ENCODE results near the gene HBG2.

DNA sequence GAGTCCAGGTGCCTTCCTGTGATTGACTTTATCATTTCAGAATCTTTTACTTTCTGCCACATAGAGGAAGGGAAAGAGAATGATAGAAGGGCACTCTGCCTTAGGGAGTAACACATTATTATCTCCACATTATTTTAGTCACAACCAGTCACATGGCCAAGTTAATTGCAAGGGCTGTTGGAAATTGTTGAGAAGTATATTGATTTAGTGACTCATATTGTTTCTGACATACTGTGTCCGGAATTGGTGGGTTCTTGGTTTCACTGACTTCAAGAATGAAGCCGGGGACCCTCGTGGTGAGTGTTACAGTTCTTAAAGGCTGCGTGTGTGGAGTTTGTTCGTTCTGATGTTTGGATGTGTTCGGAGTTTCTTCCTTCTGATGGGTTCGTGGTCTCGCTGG lies 38.4 kb upstream of the HBG2 start:
- TF ChIP-seq, protein P1, sequence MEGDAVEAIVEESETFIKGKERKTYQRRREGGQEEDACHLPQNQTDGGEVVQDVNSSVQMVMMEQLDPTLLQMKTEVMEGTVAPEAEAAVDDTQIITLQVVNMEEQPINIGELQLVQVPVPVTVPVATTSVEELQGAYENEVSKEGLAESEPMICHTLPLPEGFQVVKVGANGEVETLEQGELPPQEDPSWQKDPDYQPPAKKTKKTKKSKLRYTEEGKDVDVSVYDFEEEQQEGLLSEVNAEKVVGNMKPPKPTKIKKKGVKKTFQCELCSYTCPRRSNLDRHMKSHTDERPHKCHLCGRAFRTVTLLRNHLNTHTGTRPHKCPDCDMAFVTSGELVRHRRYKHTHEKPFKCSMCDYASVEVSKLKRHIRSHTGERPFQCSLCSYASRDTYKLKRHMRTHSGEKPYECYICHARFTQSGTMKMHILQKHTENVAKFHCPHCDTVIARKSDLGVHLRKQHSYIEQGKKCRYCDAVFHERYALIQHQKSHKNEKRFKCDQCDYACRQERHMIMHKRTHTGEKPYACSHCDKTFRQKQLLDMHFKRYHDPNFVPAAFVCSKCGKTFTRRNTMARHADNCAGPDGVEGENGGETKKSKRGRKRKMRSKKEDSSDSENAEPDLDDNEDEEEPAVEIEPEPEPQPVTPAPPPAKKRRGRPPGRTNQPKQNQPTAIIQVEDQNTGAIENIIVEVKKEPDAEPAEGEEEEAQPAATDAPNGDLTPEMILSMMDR (conservative IDR thresholded peaks at IDR 0.05; ENCODE audit: low read depth in 2 of 2), result no peak
- TF ChIP-seq POLR2AphosphoS5 (IDR thresholded peaks at IDR 0.05; ENCODE audit: low read depth), result no peak
- no peak for TF ChIP-seq EZH2 (IDR thresholded peaks at IDR 0.05; ENCODE audit: low read depth, unreplicated experiment)
- TF ChIP-seq, protein P2, sequence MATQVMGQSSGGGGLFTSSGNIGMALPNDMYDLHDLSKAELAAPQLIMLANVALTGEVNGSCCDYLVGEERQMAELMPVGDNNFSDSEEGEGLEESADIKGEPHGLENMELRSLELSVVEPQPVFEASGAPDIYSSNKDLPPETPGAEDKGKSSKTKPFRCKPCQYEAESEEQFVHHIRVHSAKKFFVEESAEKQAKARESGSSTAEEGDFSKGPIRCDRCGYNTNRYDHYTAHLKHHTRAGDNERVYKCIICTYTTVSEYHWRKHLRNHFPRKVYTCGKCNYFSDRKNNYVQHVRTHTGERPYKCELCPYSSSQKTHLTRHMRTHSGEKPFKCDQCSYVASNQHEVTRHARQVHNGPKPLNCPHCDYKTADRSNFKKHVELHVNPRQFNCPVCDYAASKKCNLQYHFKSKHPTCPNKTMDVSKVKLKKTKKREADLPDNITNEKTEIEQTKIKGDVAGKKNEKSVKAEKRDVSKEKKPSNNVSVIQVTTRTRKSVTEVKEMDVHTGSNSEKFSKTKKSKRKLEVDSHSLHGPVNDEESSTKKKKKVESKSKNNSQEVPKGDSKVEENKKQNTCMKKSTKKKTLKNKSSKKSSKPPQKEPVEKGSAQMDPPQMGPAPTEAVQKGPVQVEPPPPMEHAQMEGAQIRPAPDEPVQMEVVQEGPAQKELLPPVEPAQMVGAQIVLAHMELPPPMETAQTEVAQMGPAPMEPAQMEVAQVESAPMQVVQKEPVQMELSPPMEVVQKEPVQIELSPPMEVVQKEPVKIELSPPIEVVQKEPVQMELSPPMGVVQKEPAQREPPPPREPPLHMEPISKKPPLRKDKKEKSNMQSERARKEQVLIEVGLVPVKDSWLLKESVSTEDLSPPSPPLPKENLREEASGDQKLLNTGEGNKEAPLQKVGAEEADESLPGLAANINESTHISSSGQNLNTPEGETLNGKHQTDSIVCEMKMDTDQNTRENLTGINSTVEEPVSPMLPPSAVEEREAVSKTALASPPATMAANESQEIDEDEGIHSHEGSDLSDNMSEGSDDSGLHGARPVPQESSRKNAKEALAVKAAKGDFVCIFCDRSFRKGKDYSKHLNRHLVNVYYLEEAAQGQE (IDR thresholded peaks at IDR 0.05; ENCODE audit: unreplicated experiment), result no peak
- no peak for TF ChIP-seq JUNB (IDR thresholded peaks at IDR 0.05; ENCODE audit: unreplicated experiment)
- TF ChIP-seq ZNF331 (CRISPR knock-in tag; IDR thresholded peaks at IDR 0.05; ENCODE audit: low read depth), result no peak
- TF ChIP-seq, protein P3, sequence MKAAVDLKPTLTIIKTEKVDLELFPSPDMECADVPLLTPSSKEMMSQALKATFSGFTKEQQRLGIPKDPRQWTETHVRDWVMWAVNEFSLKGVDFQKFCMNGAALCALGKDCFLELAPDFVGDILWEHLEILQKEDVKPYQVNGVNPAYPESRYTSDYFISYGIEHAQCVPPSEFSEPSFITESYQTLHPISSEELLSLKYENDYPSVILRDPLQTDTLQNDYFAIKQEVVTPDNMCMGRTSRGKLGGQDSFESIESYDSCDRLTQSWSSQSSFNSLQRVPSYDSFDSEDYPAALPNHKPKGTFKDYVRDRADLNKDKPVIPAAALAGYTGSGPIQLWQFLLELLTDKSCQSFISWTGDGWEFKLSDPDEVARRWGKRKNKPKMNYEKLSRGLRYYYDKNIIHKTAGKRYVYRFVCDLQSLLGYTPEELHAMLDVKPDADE (IDR thresholded peaks at IDR 0.05), result no peak
- no peak for TF ChIP-seq EZH2phosphoT487 (IDR thresholded peaks at IDR 0.05; ENCODE audit: unreplicated experiment)
- TF ChIP-seq CREB1 (CRISPR knock-in tag; IDR thresholded peaks at IDR 0.05; ENCODE audit: low read depth), result no peak
- TF ChIP-seq ZNF114 (CRISPR knock-in tag; IDR thresholded peaks at IDR 0.05), result no peak
- TF ChIP-seq, protein P4, sequence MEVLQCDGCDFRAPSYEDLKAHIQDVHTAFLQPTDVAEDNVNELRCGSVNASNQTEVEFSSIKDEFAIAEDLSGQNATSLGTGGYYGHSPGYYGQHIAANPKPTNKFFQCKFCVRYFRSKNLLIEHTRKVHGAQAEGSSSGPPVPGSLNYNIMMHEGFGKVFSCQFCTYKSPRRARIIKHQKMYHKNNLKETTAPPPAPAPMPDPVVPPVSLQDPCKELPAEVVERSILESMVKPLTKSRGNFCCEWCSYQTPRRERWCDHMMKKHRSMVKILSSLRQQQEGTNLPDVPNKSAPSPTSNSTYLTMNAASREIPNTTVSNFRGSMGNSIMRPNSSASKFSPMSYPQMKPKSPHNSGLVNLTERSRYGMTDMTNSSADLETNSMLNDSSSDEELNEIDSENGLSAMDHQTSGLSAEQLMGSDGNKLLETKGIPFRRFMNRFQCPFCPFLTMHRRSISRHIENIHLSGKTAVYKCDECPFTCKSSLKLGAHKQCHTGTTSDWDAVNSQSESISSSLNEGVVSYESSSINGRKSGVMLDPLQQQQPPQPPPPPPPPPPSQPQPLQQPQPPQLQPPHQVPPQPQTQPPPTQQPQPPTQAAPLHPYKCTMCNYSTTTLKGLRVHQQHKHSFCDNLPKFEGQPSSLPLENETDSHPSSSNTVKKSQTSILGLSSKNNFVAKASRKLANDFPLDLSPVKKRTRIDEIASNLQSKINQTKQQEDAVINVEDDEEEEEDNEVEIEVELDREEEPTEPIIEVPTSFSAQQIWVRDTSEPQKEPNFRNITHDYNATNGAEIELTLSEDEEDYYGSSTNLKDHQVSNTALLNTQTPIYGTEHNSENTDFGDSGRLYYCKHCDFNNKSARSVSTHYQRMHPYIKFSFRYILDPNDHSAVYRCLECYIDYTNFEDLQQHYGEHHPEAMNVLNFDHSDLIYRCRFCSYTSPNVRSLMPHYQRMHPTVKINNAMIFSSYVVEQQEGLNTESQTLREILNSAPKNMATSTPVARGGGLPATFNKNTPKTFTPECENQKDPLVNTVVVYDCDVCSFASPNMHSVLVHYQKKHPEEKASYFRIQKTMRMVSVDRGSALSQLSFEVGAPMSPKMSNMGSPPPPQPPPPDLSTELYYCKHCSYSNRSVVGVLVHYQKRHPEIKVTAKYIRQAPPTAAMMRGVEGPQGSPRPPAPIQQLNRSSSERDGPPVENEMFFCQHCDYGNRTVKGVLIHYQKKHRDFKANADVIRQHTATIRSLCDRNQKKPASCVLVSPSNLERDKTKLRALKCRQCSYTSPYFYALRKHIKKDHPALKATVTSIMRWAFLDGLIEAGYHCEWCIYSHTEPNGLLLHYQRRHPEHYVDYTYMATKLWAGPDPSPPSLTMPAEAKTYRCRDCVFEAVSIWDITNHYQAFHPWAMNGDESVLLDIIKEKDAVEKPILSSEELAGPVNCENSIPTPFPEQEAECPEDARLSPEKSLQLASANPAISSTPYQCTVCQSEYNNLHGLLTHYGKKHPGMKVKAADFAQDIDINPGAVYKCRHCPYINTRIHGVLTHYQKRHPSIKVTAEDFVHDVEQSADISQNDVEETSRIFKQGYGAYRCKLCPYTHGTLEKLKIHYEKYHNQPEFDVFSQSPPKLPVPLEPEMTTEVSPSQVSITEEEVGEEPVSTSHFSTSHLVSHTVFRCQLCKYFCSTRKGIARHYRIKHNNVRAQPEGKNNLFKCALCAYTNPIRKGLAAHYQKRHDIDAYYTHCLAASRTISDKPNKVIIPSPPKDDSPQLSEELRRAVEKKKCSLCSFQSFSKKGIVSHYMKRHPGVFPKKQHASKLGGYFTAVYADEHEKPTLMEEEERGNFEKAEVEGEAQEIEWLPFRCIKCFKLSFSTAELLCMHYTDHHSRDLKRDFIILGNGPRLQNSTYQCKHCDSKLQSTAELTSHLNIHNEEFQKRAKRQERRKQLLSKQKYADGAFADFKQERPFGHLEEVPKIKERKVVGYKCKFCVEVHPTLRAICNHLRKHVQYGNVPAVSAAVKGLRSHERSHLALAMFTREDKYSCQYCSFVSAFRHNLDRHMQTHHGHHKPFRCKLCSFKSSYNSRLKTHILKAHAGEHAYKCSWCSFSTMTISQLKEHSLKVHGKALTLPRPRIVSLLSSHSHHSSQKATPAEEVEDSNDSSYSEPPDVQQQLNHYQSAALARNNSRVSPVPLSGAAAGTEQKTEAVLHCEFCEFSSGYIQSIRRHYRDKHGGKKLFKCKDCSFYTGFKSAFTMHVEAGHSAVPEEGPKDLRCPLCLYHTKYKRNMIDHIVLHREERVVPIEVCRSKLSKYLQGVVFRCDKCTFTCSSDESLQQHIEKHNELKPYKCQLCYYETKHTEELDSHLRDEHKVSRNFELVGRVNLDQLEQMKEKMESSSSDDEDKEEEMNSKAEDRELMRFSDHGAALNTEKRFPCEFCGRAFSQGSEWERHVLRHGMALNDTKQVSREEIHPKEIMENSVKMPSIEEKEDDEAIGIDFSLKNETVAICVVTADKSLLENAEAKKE (CRISPR knock-in tag; IDR thresholded peaks at IDR 0.05), result no peak
- no peak for TF ChIP-seq STAT1 (IDR thresholded peaks at IDR 0.05; ENCODE audit: unreplicated experiment)

Data from GM23338 (cell line).